ENCODE measurements around the gene MBNL1.

DNA sequence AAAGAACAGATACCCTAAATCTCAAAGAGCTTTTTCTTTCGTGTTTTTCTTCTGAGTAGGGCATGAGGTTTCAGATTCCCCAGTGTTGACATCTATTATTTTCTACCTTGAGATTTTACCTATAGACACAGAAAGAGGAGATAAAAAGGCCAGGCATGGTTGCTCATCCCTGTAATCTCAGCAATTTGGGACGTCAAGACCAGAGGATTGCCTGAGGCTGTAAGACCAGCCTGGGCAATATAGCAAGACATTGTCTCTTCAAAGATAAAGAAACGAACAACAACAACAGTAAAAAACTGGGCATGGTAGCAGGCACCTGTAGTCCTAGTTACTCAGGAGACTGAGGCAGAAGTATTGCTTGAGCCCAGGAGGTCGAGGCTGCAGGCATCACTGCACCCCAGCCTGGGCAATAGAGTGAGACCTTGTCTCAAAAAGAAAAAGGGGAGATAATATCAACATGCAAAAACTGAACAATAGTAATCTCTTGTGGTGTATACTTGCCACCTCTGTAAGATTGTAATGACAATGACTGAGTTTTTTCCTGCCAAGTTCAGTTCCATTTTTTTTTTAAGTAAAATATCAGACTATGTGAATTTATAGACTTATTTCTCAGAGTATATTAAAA lies 71.3 kb downstream of the MBNL1 start:
- TF ChIP-seq, protein P1, sequence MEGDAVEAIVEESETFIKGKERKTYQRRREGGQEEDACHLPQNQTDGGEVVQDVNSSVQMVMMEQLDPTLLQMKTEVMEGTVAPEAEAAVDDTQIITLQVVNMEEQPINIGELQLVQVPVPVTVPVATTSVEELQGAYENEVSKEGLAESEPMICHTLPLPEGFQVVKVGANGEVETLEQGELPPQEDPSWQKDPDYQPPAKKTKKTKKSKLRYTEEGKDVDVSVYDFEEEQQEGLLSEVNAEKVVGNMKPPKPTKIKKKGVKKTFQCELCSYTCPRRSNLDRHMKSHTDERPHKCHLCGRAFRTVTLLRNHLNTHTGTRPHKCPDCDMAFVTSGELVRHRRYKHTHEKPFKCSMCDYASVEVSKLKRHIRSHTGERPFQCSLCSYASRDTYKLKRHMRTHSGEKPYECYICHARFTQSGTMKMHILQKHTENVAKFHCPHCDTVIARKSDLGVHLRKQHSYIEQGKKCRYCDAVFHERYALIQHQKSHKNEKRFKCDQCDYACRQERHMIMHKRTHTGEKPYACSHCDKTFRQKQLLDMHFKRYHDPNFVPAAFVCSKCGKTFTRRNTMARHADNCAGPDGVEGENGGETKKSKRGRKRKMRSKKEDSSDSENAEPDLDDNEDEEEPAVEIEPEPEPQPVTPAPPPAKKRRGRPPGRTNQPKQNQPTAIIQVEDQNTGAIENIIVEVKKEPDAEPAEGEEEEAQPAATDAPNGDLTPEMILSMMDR (IDR thresholded peaks at IDR 0.05) = no peak
- no peak for TF ChIP-seq POLR2A (IDR thresholded peaks at IDR 0.05)
